HepG2 (cell line): ENCODE data around the gene ETS1. TPM values are rescaled to one million over a fixed set of nuclear protein-coding genes. Genes with fewer than 3 reads are reported as not detected.

Experiments
- ATAC-seq: fragments of 200-7000 bp; cut with Tn5 transposase; 3 replicates; pipeline ENCODE4 v1.9.1; 2020; ENCODE audit warnings: mild to moderate bottlenecking, moderate library complexity
- BruUV-seq: library from RNA; stranded (reverse); fragments of 400-500 nt; replicated peaks from 2 replicates; lab custom pipeline; 2021; lab: Mats Ljungman, UMichigan
- CTCF ChIA-PET: fragments of 300-600 bp; formaldehyde crosslinking; extraction: SDS; loops from one replicate; lab custom pipeline; 2021; ENCODE audit warnings: low total read pairs, inconsistent platforms, low intra/inter-chr PET ratio; lab: Yijun Ruan, JAX
- POLR2A ChIA-PET: fragments of 350-600 bp; sonication (Branson Sonifier 250); formaldehyde crosslinking; loops from one replicate; lab custom pipeline; 2020; ENCODE audit warnings: antibody characterized with exemption, inconsistent platforms; lab: Yijun Ruan, JAX
- DNase-seq: peaks from one replicate; pipeline ENCODE4 v3.0.0-alpha.2; 2015; ENCODE audit warnings: low spot score
- FAIRE-seq: peaks from 3 replicates; lab custom pipeline; 2011; peaks lifted over from hg19 to GRCh38; lab: Jason Lieb, UNC
- H2AFZ ChIP-seq: one replicate; pipeline ENCODE4 v1.6.1; 2011; ENCODE audit warnings: low read length, inconsistent platforms
- H3K27ac ChIP-seq: fragments of 300-600 bp; 3 replicates; pipeline ENCODE4 v1.8.0; 2011; ENCODE audit warnings: mixed run types, mild to moderate bottlenecking, mixed read lengths, low read length, inconsistent platforms; ENCODE audit not compliant: insufficient read depth; ENCODE audit errors: extremely low read length
- H3K27me3 ChIP-seq, 2 experiments: fragments of 200-600 bp in 1 of 2; 2 replicates in 1 of 2; 3 replicates in 1 of 2; pipeline versions ENCODE4 v1.6.0 to v1.8.0; 2011; ENCODE audit warnings: low read length in 2 of 2, mild to moderate bottlenecking in 2 of 2, moderate library complexity in 2 of 2, inconsistent platforms in 1 of 2; ENCODE audit not compliant: insufficient read depth in 2 of 2, control insufficient read depth in 1 of 2
- H3K36me3 ChIP-seq, 2 experiments: fragments of 200-600 bp in 1 of 2; replicated peaks in 1 of 2; 2 replicates in 1 of 2; 3 replicates in 1 of 2; pipeline versions ENCODE4 v1.5.1 to v1.8.0; 2011; ENCODE audit warnings: low read length in 2 of 2, inconsistent platforms in 1 of 2; ENCODE audit not compliant: insufficient read depth in 2 of 2, control insufficient read depth in 1 of 2
- H3K4me1 ChIP-seq: 2 replicates; pipeline ENCODE4 v1.5.1; 2012; ENCODE audit warnings: low read length, inconsistent platforms; ENCODE audit not compliant: insufficient read depth
- H3K4me2 ChIP-seq: 2 replicates; pipeline ENCODE4 v1.6.0; 2011; ENCODE audit warnings: low read depth, low read length, inconsistent platforms
- H3K4me3 ChIP-seq, 3 experiments: fragments of 200-600 bp in 1 of 3; sonication (generic), shearing (Covaris generic) in 1 of 3; replicated peaks in 1 of 3; 2 replicates each; pipeline ENCODE4 v1.5.1; 2011 to 2016; ENCODE audit warnings: low read length in 3 of 3, inconsistent platforms in 2 of 3, low read depth in 2 of 3, mild to moderate bottlenecking in 2 of 3, control low read depth in 1 of 3, mixed read lengths in 1 of 3; ENCODE audit not compliant: insufficient read depth in 1 of 3
- H3K79me2 ChIP-seq: one replicate; pipeline ENCODE4 v1.6.1; 2011; ENCODE audit warnings: low read length, inconsistent platforms; ENCODE audit not compliant: insufficient read depth
- H3K9ac ChIP-seq: 2 replicates; pipeline ENCODE4 v1.6.0; 2011; ENCODE audit warnings: mild to moderate bottlenecking, low read depth, low read length, inconsistent platforms; ENCODE audit not compliant: insufficient read depth
- H3K9me3 ChIP-seq: 2 replicates; pipeline ENCODE4 v1.5.1; 2012; ENCODE audit warnings: mild to moderate bottlenecking, low read length
- H4K20me1 ChIP-seq: 2 replicates; pipeline ENCODE4 v1.6.0; 2011; ENCODE audit warnings: inconsistent platforms, mild to moderate bottlenecking, low read length, moderate library complexity; ENCODE audit not compliant: insufficient read depth
- DPF2 ChIP-seq: sonication (generic); formaldehyde crosslinking; IDR thresholded peaks from 2 replicates; pipeline ENCODE4 v1.4.0; 2020; ENCODE audit warnings: mild to moderate bottlenecking, low read depth, missing genetic modification reagents, borderline replicate concordance
- KLF16 ChIP-seq, 2 experiments: sonication (generic) in 1 of 2; formaldehyde crosslinking in 1 of 2; IDR thresholded peaks; 2 replicates each; pipeline versions ENCODE4 v1.6.1 to v1.8.0; 2016 to 2023; ENCODE audit warnings: missing genetic modification reagents in 2 of 2, missing compliant biosample characterization in 1 of 2
- RFXAP ChIP-seq: sonication (generic); formaldehyde crosslinking; IDR thresholded peaks from 2 replicates; pipeline ENCODE4 v1.4.0; 2020; ENCODE audit warnings: missing genetic modification reagents, borderline replicate concordance
- RXRA ChIP-seq: sonication (generic); formaldehyde crosslinking; IDR thresholded peaks from 2 replicates; pipeline ENCODE4 v1.5.1; 2020; ENCODE audit warnings: missing genetic modification reagents
- STAT5B ChIP-seq: sonication (generic); formaldehyde crosslinking; IDR thresholded peaks from 2 replicates; pipeline ENCODE4 v1.4.0; 2020; ENCODE audit warnings: missing genetic modification reagents
- TAF1 ChIP-seq: sonication (generic); formaldehyde crosslinking; IDR thresholded peaks from 2 replicates; pipeline ENCODE4 v1.4.0; 2020; ENCODE audit warnings: missing genetic modification reagents
- TSC22D2 ChIP-seq: sonication (generic); formaldehyde crosslinking; IDR thresholded peaks from 2 replicates; pipeline ENCODE4 v1.5.1; 2020; ENCODE audit warnings: missing genetic modification reagents, mild to moderate bottlenecking, borderline replicate concordance
- ZBTB3 ChIP-seq: sonication (generic); formaldehyde crosslinking; IDR thresholded peaks from 2 replicates; pipeline ENCODE4 v1.4.0; 2020; ENCODE audit warnings: low read depth, mild to moderate bottlenecking, moderate library complexity, missing genetic modification reagents, borderline replicate concordance
- ZNF205 ChIP-seq: IDR thresholded peaks from 2 replicates; pipeline ENCODE4 v1.6.1; 2018; ENCODE audit warnings: missing biosample characterization, missing genetic modification reagents
- ZNF570 ChIP-seq: sonication (generic); formaldehyde crosslinking; IDR thresholded peaks from 2 replicates; pipeline ENCODE4 v1.4.0; 2020; ENCODE audit warnings: mild to moderate bottlenecking, missing genetic modification reagents, borderline replicate concordance
- WGBS: methylation state at CpG from one replicate; pipeline ENCODE4 v1.1.6; 2017; ENCODE audit warnings: low lambda C conversion rate; 5-methylcytosine and 5-hydroxymethylcytosine counted together
- in situ Hi-C: cut with HindIII; loops from 2 replicates; pipeline ENCODE4 v1.10.0; 2017; ENCODE audit warnings: low pct_unique_long_range_greater_than_20kb; ENCODE audit not compliant: extremely low pct_ligation_motif_present
- intact Hi-C: fragments of 100-400 bp; cut with micrococcal nuclease; formaldehyde crosslinking; loops from one replicate; pipeline ENCODE4 v1.10.0; 2022; ENCODE audit not compliant: unreplicated experiment
- polyA plus RNA-seq, 8 experiments: library from polyadenylated mRNA; depleted of rRNA in 3 of 8; stranded (reverse) in 7 of 8; unstranded in 1 of 8; fragments of >200 nt; fragmentation: Illumina TruSeq in 4 of 8; extraction: Trizol in 4 of 8; gene quantifications; 2 replicates each; pipeline versions ENCODE4 v1.2.1 to v1.2.3, GENCODE V29; 2011 to 2016; ENCODE audit warnings: low read depth in 4 of 8, missing spikeins in 1 of 8, mixed read lengths in 1 of 8; ENCODE audit not compliant: insufficient read depth in 1 of 8
- total RNA-seq, 5 experiments: library from RNA; depleted of rRNA; stranded (reverse); fragments of >200 nt; fragmentation: Illumina TruSeq; extraction: Trizol; gene quantifications; 2 replicates each; pipeline ENCODE4 v1.2.3, GENCODE V29; 2016; ENCODE audit warnings: low read depth in 1 of 5
- TF ChIP-seq, protein P1 (sequence below): sonication (generic); formaldehyde crosslinking; IDR thresholded peaks from 2 replicates; pipeline ENCODE4 v1.4.0; 2020; ENCODE audit warnings: missing genetic modification reagents
- TF ChIP-seq, protein P2 (sequence below): sonication (generic); formaldehyde crosslinking; IDR thresholded peaks from 2 replicates; pipeline ENCODE4 v1.4.0; 2020; ENCODE audit warnings: missing genetic modification reagents
- TF ChIP-seq, protein P3 (sequence below): IDR thresholded peaks from 2 replicates; pipeline ENCODE4 v1.6.1; 2016

ETS1 gene
- total and polyA plus RNA-seq, 2 of the 13 experiments (the other 11 are each of a cell fraction or from before 2014, with no cell fraction given) = 0.18 to 0.34 TPM

DNA sequence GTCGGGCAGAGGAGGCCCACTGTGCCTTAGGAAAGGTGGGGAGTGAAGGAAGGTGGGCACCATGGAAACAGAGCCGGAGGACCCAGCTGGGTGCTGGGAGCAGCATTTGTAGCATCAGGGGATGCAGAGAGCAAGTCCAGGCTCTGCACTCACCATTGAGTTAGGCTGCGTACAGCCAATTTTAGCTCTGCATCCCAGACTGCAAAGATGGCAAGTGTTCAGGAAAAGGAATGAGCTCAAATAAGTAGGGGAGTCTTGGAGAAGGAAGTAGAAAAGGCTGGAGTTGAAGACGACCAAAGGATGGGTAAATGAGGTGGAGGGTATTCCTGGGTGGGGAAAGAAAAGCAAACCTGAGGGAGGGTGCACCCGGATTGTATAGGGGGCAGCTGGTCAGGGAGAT is 31.6 kb upstream of the ETS1 start:
- Histone ChIP-seq H3K9me3 (no peaks in the 10 kb centered on the region), H2AFZ (no peak overlapping the region)
- CTCF ChIA-PET = no interaction called here
- no TSS peak for BruUV-seq
- 12% methylated on average over 5 of the region's 5 CpGs for WGBS
- no peak for TF ChIP-seq ZBTB3 (CRISPR knock-in tag)
- TF ChIP-seq, protein P1, sequence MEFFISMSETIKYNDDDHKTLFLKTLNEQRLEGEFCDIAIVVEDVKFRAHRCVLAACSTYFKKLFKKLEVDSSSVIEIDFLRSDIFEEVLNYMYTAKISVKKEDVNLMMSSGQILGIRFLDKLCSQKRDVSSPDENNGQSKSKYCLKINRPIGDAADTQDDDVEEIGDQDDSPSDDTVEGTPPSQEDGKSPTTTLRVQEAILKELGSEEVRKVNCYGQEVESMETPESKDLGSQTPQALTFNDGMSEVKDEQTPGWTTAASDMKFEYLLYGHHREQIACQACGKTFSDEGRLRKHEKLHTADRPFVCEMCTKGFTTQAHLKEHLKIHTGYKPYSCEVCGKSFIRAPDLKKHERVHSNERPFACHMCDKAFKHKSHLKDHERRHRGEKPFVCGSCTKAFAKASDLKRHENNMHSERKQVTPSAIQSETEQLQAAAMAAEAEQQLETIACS = no peak
- TF ChIP-seq KLF16 (CRISPR knock-in tag; IDR thresholded peaks at IDR 0.05) = no peak
- no peak for TF ChIP-seq DPF2
- no peak for TF ChIP-seq ZNF205 (CRISPR knock-in tag)
- TF ChIP-seq TSC22D2 = no peak
- TF ChIP-seq TAF1 = no peak
- TF ChIP-seq, all 625 proteins: peak for 0
- no peak for FAIRE-seq
- Histone ChIP-seq H3K36me3 (no peaks in the 10 kb centered on the region), H3K27ac (no peak overlapping the region), H3K4me3 (no peak overlapping the region), H3K4me1 (no peaks in the 10 kb centered on the region), H3K79me2 (no peaks in the 10 kb centered on the region), H4K20me1 (no peaks in the 10 kb centered on the region), H3K27me3 (peaks cover 5 to 63% of the 10 kb centered on the region in 2 experiments; a peak in 4 of 5 replicates), H3K9ac (no peak overlapping the region), H3K4me2 (no peak overlapping the region)
- intact Hi-C loops (no loop called here), in situ Hi-C loops (no loop called here)
- no peak for DNase-seq
- POLR2A ChIA-PET = no interaction called here
- no peak for ATAC-seq

DNA sequence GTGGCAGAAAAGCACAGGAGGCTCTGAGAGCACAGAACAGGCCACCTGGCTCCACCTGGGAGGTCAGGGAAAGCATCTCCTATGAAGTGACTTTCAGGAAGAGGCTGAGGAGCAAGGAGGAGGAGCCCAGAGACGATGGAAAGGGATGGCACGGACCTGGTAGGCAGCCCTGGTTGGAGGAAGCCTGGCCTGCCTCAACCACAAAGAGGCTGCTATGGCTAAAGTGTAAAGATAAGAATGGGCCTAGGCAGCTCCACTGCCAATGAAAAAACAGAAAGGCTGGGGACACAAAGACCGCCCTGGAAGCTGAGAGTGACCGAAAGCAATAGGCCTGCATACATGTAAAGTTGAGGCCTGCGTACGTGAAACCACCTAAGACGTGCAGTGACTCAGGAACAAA is 31.2 kb upstream of the ETS1 start:
- Histone ChIP-seq H3K4me3 (no peak overlapping the region), H3K36me3 (no peaks in the 10 kb centered on the region), H3K4me2 (no peak overlapping the region), H3K4me1 (no peaks in the 10 kb centered on the region), H3K9me3 (no peaks in the 10 kb centered on the region), H2AFZ (no peak overlapping the region), H3K79me2 (no peaks in the 10 kb centered on the region), H4K20me1 (no peaks in the 10 kb centered on the region), H3K27me3 (peaks cover 6 to 63% of the 10 kb centered on the region in 2 experiments; a peak in 4 of 5 replicates), H3K27ac (no peak overlapping the region), H3K9ac (no peak overlapping the region)
- in situ Hi-C loops (no loop called here), intact Hi-C loops (no loop called here)
- no TSS peak for BruUV-seq
- DNase-seq (no peak), FAIRE-seq (no peak), ATAC-seq (no peak)
- ChIA-PET CTCF (no interaction called here), POLR2A (no interaction called here)
- WGBS = 29% methylated on average over 7 of the region's 7 CpGs
- TF ChIP-seq ZNF570 (CRISPR knock-in tag) (no peak), STAT5B (CRISPR knock-in tag) (no peak), RXRA (CRISPR knock-in tag) (no peak), RFXAP (CRISPR knock-in tag) (no peak)
- TF ChIP-seq, protein P2, sequence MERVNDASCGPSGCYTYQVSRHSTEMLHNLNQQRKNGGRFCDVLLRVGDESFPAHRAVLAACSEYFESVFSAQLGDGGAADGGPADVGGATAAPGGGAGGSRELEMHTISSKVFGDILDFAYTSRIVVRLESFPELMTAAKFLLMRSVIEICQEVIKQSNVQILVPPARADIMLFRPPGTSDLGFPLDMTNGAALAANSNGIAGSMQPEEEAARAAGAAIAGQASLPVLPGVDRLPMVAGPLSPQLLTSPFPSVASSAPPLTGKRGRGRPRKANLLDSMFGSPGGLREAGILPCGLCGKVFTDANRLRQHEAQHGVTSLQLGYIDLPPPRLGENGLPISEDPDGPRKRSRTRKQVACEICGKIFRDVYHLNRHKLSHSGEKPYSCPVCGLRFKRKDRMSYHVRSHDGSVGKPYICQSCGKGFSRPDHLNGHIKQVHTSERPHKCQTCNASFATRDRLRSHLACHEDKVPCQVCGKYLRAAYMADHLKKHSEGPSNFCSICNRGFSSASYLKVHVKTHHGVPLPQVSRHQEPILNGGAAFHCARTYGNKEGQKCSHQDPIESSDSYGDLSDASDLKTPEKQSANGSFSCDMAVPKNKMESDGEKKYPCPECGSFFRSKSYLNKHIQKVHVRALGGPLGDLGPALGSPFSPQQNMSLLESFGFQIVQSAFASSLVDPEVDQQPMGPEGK = no peak
- TF ChIP-seq, protein P3, sequence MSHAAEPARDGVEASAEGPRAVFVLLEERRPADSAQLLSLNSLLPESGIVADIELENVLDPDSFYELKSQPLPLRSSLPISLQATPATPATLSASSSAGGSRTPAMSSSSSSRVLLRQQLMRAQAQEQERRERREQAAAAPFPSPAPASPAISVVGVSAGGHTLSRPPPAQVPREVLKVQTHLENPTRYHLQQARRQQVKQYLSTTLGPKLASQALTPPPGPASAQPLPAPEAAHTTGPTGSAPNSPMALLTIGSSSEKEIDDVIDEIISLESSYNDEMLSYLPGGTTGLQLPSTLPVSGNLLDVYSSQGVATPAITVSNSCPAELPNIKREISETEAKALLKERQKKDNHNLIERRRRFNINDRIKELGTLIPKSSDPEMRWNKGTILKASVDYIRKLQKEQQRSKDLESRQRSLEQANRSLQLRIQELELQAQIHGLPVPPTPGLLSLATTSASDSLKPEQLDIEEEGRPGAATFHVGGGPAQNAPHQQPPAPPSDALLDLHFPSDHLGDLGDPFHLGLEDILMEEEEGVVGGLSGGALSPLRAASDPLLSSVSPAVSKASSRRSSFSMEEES (CRISPR knock-in tag) = no peak
